HepG2 (cell line): ENCODE measurements around the gene CYTH1. TPM values are rescaled to one million over a fixed set of nuclear protein-coding genes. Genes with fewer than 3 reads are reported as not detected.
A peak's percentile ranks its signal among the peaks of the same experiment; 100 is the strongest.

Source experiments
- ARNTL ChIP-seq: sonication (generic); formaldehyde crosslinking; IDR thresholded peaks from 2 replicates; pipeline ENCODE4 v1.4.0; 2020; ENCODE audit warnings: mild to moderate bottlenecking, missing genetic modification reagents
- KIAA2018 ChIP-seq: sonication (generic); formaldehyde crosslinking; IDR thresholded peaks from 2 replicates; pipeline ENCODE4 v1.5.0; 2020; ENCODE audit warnings: mild to moderate bottlenecking, missing genetic modification reagents, borderline replicate concordance
- PBX2 ChIP-seq: IDR thresholded peaks from 2 replicates; pipeline ENCODE4 v1.6.1; 2016; ENCODE audit warnings: control low read depth
- THAP11 ChIP-seq: IDR thresholded peaks from 2 replicates; pipeline ENCODE4 v1.6.1; 2016; ENCODE audit warnings: missing biosample characterization, missing genetic modification reagents
- ZNF142 ChIP-seq: sonication (generic); formaldehyde crosslinking; IDR thresholded peaks from 2 replicates; pipeline ENCODE4 v1.4.0; 2020; ENCODE audit warnings: missing genetic modification reagents
- ZNF430 ChIP-seq: sonication (generic); formaldehyde crosslinking; IDR thresholded peaks from 2 replicates; pipeline ENCODE4 v1.9.0; 2021; ENCODE audit warnings: mild to moderate bottlenecking, missing genetic modification reagents
- polyA plus RNA-seq, 8 experiments: library from polyadenylated mRNA; depleted of rRNA in 3 of 8; stranded (reverse) in 7 of 8; unstranded in 1 of 8; fragments of >200 nt; fragmentation: Illumina TruSeq in 4 of 8; extraction: Trizol in 4 of 8; gene quantifications; 2 replicates each; pipeline versions ENCODE4 v1.2.1 to v1.2.3, GENCODE V29; 2011 to 2016; ENCODE audit warnings: low read depth in 4 of 8, missing spikeins in 1 of 8, mixed read lengths in 1 of 8; ENCODE audit not compliant: insufficient read depth in 1 of 8
- total RNA-seq, 5 experiments: library from RNA; depleted of rRNA; stranded (reverse); fragments of >200 nt; fragmentation: Illumina TruSeq; extraction: Trizol; gene quantifications; 2 replicates each; pipeline ENCODE4 v1.2.3, GENCODE V29; 2016; ENCODE audit warnings: low read depth in 1 of 5
- TF ChIP-seq, protein P1 (sequence below): sonication (generic); formaldehyde crosslinking; IDR thresholded peaks from 2 replicates; pipeline ENCODE4 v1.4.0; 2020; ENCODE audit warnings: missing genetic modification reagents
- TF ChIP-seq, protein P2 (sequence below): sonication (generic); formaldehyde crosslinking; IDR thresholded peaks from 2 replicates; pipeline ENCODE4 v1.4.0; 2020; ENCODE audit warnings: mild to moderate bottlenecking, missing genetic modification reagents

The CYTH1 gene
- total and polyA plus RNA-seq, 2 of the 13 experiments (the other 11 are each of a cell fraction or from before 2014, with no cell fraction given) = 20.1 to 48.9 TPM

DNA sequence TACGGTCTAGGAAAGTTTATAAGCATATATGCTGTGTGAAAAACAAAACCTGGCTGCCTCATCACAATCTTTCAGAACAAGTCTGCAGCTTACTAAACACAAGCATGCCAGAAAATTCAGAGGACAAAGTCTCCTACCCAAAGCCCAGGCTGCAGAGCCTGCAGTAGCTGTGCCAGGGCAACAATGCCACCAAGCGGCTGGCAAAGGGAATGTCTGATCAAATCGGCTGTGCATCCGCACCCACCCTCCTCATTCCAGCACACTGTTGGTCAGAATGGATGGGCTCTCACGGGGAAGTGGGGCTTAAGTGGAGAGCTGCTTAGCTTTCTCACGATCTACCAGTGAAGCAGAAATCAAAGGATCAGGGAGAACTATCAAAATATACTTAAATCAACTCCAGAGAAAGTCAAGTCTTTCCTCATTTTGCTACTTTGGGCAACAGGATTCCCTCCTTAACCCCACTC, 73.5 kb downstream of the CYTH1 start (continued):
- TF ChIP-seq, protein P1, sequence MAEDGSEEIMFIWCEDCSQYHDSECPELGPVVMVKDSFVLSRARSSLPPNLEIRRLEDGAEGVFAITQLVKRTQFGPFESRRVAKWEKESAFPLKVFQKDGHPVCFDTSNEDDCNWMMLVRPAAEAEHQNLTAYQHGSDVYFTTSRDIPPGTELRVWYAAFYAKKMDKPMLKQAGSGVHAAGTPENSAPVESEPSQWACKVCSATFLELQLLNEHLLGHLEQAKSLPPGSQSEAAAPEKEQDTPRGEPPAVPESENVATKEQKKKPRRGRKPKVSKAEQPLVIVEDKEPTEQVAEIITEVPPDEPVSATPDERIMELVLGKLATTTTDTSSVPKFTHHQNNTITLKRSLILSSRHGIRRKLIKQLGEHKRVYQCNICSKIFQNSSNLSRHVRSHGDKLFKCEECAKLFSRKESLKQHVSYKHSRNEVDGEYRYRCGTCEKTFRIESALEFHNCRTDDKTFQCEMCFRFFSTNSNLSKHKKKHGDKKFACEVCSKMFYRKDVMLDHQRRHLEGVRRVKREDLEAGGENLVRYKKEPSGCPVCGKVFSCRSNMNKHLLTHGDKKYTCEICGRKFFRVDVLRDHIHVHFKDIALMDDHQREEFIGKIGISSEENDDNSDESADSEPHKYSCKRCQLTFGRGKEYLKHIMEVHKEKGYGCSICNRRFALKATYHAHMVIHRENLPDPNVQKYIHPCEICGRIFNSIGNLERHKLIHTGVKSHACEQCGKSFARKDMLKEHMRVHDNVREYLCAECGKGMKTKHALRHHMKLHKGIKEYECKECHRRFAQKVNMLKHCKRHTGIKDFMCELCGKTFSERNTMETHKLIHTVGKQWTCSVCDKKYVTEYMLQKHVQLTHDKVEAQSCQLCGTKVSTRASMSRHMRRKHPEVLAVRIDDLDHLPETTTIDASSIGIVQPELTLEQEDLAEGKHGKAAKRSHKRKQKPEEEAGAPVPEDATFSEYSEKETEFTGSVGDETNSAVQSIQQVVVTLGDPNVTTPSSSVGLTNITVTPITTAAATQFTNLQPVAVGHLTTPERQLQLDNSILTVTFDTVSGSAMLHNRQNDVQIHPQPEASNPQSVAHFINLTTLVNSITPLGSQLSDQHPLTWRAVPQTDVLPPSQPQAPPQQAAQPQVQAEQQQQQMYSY = peak; percentile 87
- no peak for TF ChIP-seq KIAA2018
- no peak; the same call in 1 of the 2 replicates for TF ChIP-seq ZNF142 (CRISPR knock-in tag)
- TF ChIP-seq ZNF430 (CRISPR knock-in tag) = no peak
- peak; percentile 65 for TF ChIP-seq THAP11 (CRISPR knock-in tag)
- TF ChIP-seq PBX2 = no peak
- TF ChIP-seq ARNTL (CRISPR knock-in tag) = peak; percentile 53; the same call in 1 of the 2 replicates
- TF ChIP-seq, protein P2, sequence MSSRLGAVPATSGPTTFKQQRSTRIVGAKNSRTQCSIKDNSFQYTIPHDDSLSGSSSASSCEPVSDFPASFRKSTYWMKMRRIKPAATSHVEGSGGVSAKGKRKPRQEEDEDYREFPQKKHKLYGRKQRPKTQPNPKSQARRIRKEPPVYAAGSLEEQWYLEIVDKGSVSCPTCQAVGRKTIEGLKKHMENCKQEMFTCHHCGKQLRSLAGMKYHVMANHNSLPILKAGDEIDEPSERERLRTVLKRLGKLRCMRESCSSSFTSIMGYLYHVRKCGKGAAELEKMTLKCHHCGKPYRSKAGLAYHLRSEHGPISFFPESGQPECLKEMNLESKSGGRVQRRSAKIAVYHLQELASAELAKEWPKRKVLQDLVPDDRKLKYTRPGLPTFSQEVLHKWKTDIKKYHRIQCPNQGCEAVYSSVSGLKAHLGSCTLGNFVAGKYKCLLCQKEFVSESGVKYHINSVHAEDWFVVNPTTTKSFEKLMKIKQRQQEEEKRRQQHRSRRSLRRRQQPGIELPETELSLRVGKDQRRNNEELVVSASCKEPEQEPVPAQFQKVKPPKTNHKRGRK (CRISPR knock-in tag) = no peak
